CD4-positive, alpha-beta T cell (primary cell): Measurements from ENCODE around the gene C6orf62. TPM values are rescaled to one million over a fixed set of nuclear protein-coding genes. Genes with fewer than 3 reads are reported as not detected.
A peak's percentile ranks its signal among the peaks of the same experiment; 100 is the strongest.

ENCODE experiments used
- ATAC-seq: fragments of 200-7000 bp; cut with Tn5 transposase; one replicate; pipeline ENCODE4 v1.10.0; 2022; ENCODE audit warnings: mild to moderate bottlenecking; ENCODE audit not compliant: poor library complexity
- CTCF ChIA-PET: fragments of 350-600 bp; sonication (Branson Sonifier 250); formaldehyde crosslinking; loops from one replicate; lab custom pipeline; 2021; ENCODE audit warnings: antibody characterized with exemption, inconsistent platforms; lab: Charles Lee
- POLR2A ChIA-PET: fragments of 350-600 bp; sonication (Branson Sonifier 250); formaldehyde crosslinking; loops from one replicate; lab custom pipeline; 2021; ENCODE audit warnings: antibody characterized with exemption, inconsistent platforms; lab: Charles Lee
- DNase-seq, 14 experiments: peaks; one replicate each; pipeline ENCODE4 v3.0.0-alpha.2; 2013 to 2020; ENCODE audit warnings: mixed read lengths in 2 of 14
- H3K27ac ChIP-seq, 2 donors: one replicate each; pipeline versions ENCODE4 v1.5.1 to v1.7.0; 2013; ENCODE audit warnings: low read length in 2 of 2, low read depth in 1 of 2, mild to moderate bottlenecking in 1 of 2
- H3K27me3 ChIP-seq, 2 experiments: 1 replicate in 1 of 2; 2 replicates in 1 of 2; pipeline versions ENCODE4 v1.6.1 to v1.7.0; 2013; ENCODE audit warnings: low read length in 2 of 2, control low read depth in 1 of 2, mild to moderate bottlenecking in 1 of 2, moderate library complexity in 1 of 2; ENCODE audit not compliant: insufficient read depth in 2 of 2, control insufficient read depth in 1 of 2
- H3K36me3 ChIP-seq: one replicate; pipeline ENCODE4 v1.6.1; 2013; ENCODE audit warnings: low read length, control low read depth; ENCODE audit not compliant: insufficient read depth
- H3K4me1 ChIP-seq: one replicate; pipeline ENCODE4 v1.6.1; 2013; ENCODE audit warnings: low read length, control low read depth; ENCODE audit not compliant: insufficient read depth
- H3K4me3 ChIP-seq: one replicate; pipeline ENCODE4 v1.5.1; 2013; ENCODE audit warnings: mild to moderate bottlenecking, low read length, moderate library complexity
- H3K9me3 ChIP-seq, 2 experiments: 1 replicate in 1 of 2; 2 replicates in 1 of 2; pipeline versions ENCODE4 v1.6.1 to v1.7.0; 2013; ENCODE audit warnings: low read length in 2 of 2, mild to moderate bottlenecking in 2 of 2, control low read depth in 1 of 2, moderate library complexity in 1 of 2; ENCODE audit not compliant: control insufficient read depth in 1 of 2, insufficient read depth in 1 of 2
- H3K27ac Mint-ChIP-seq: one replicate; pipeline ENCODE4 v1.8.0; 2020; ENCODE audit warnings: mixed read lengths
- H3K27me3 Mint-ChIP-seq: one replicate; pipeline ENCODE4 v1.8.0; 2021; ENCODE audit warnings: mixed read lengths
- H3K36me3 Mint-ChIP-seq: one replicate; pipeline ENCODE4 v1.8.0; 2021; ENCODE audit warnings: low read depth, mixed read lengths
- H3K4me1 Mint-ChIP-seq: one replicate; pipeline ENCODE4 v1.8.0; 2021; ENCODE audit warnings: low read depth, mixed read lengths
- H3K4me3 Mint-ChIP-seq: one replicate; pipeline ENCODE4 v1.8.0; 2020; ENCODE audit warnings: mild to moderate bottlenecking, mixed read lengths
- H3K9me3 Mint-ChIP-seq: one replicate; pipeline ENCODE4 v1.8.0; 2020; ENCODE audit warnings: mixed read lengths
- CTCF ChIP-seq: fragments of 200-600 bp; IDR thresholded peaks from one replicate; pipeline ENCODE4 v1.8.0; 2022; ENCODE audit warnings: antibody characterized with exemption, mild to moderate bottlenecking
- intact Hi-C, 2 experiments: fragments of 100-400 bp; cut with DNase I in 1 of 2; cut with micrococcal nuclease in 1 of 2; formaldehyde crosslinking; loops; one replicate each; pipeline versions ENCODE4 v1.15.1 to v1.9.0; 2023 to 2025; cut with DNase I, micrococcal nuclease
- total RNA-seq, 174 experiments: library from RNA in 2 of 174; stranded (reverse) in 2 of 174; gene quantifications; one replicate each; pipeline ENCODE4 v1.2.3 and lab custom pipeline; 2021 to 2026

Gene C6orf62
- total RNA-seq, 2 experiments from 2014 or later = 108 to 111 TPM

GRCh38 chr6:24655215-24655614 lies 63.7 kb downstream of the C6orf62 start:
- Mint-ChIP-seq H3K36me3 (peaks cover 85% of the 10 kb centered on the region), H3K27ac (peak overlapping the region; percentile 46)
- TF ChIP-seq CTCF = no peak

More at GRCh38 chr6:24655215-24655614, 63.7 kb downstream of the C6orf62 start:
- peaks cover 51% of the 10 kb centered on the region for H3K4me1 Mint-ChIP-seq
- DNase-seq = no peak
- no peaks in the 10 kb centered on the region for H3K9me3 ChIP-seq
- peaks cover 4% of the 10 kb centered on the region for H3K4me1 ChIP-seq
- no peaks in the 10 kb centered on the region for H3K9me3 Mint-ChIP-seq
- ChIA-PET POLR2A (interaction anchor here (1.1 to 1.7 kb wide), 3 partner anchors 9 to 67 kb away, joined by 4 to 10 read pairs (median 4); partner anchors contain the start of genes KIAA0319 and TDP2), CTCF (interaction anchor here (1.2 to 2.2 kb wide), 2 partner anchors 11 to 71 kb away, joined by 3 to 9 read pairs; partner anchors contain the start of genes ACOT13 and TDP2)
- no peak overlapping the region for H3K27ac ChIP-seq
- H3K27me3 Mint-ChIP-seq = no peaks in the 10 kb centered on the region
- intact Hi-C loops = no loop called here
- ATAC-seq = no peak
- H3K4me3 ChIP-seq = no peak overlapping the region
- H3K4me3 Mint-ChIP-seq = no peak overlapping the region
- peaks cover 77% of the 10 kb centered on the region for H3K36me3 ChIP-seq
- no peaks in the 10 kb centered on the region for H3K27me3 ChIP-seq

Other genes with a start within 250 kb of the C6orf62 start
- gene GPLD1, start 229.6 kb downstream of the C6orf62 start, total RNA-seq = under 1 TPM; 0.59 to 0.66 TPM
- gene ALDH5A1, start 224.2 kb downstream of the C6orf62 start, total RNA-seq = 1 to 10 TPM; 3.6 to 5.0 TPM
- gene KIAA0319, start 73.0 kb downstream of the C6orf62 start, total RNA-seq = not detected
- gene TDP2, start 52.3 kb downstream of the C6orf62 start, total RNA-seq = 10 to 100 TPM; 63.9 to 64.6 TPM
- gene ACOT13, start 52.1 kb downstream of the C6orf62 start, total RNA-seq = 1 to 10 TPM; 1.5 TPM
- 10 to 100 TPM; 10.1 to 10.5 TPM for gene GMNN, start 55.8 kb upstream of the C6orf62 start, total RNA-seq
- gene ARMH2, start 79.8 kb upstream of the C6orf62 start, total RNA-seq = not detected
- 100 to 1,000 TPM; 123 to 129 TPM for gene RIPOR2, start 216.8 kb upstream of the C6orf62 start, total RNA-seq